ENCODE data around the gene ACY1. TPM values are rescaled to one million over a fixed set of nuclear protein-coding genes. Genes with fewer than 3 reads are reported as not detected.

Gene ACY1
- total RNA-seq, 1 experiment from 2014 or later, result 50.3 TPM

- Histone ChIP-seq H3K36me3 (ENCODE audit: control insufficient read depth, insufficient read depth, low read length) (no peaks in the 10 kb centered on the region), H3K27me3 (ENCODE audit: control insufficient read depth, insufficient read depth, low read length) (no peaks in the 10 kb centered on the region), H3K4me1 (ENCODE audit: control insufficient read depth, insufficient read depth, low read length) (no peaks in the 10 kb centered on the region), H3K4me3 (ENCODE audit: low read depth in 2 of 2, low read length in 2 of 2) (no peak overlapping the region), H3K9me3 (ENCODE audit: control insufficient read depth, insufficient read depth, low read depth, low read length) (no peaks in the 10 kb centered on the region), H3K27ac (ENCODE audit: low read length) (no peak overlapping the region)
- POLR2A ChIA-PET, result no interaction called here
- CTCF ChIA-PET, result no interaction called here
- BruUV-seq (replicated peaks), result no TSS peak
- intact Hi-C loops (cut with micrococcal nuclease; ENCODE audit: unreplicated experiment) (no loop called here), in situ Hi-C loops (cut with HindIII; ENCODE audit: low pct_unique_long_range_greater_than_20kb, low sequenced_read_pairs) (no loop called here)
- DNase-seq (ENCODE audit: low read depth, low spot score) (no peak), ATAC-seq (no peak)
- TF ChIP-seq REST (IDR thresholded peaks at IDR 0.05; ENCODE audit: insufficient read depth in 1 of 2, low read depth in 2 of 2, low read length in 1 of 2), result no peak
- TF ChIP-seq SIN3A (IDR thresholded peaks at IDR 0.05; ENCODE audit: borderline replicate concordance, insufficient read depth, low read depth, low read length), result no peak
- TF ChIP-seq CTCF (IDR thresholded peaks at IDR 0.05), result no peak
- TF ChIP-seq POLR2AphosphoS5 (IDR thresholded peaks at IDR 0.05; ENCODE audit: low read depth, low read length), result no peak
- no peak for TF ChIP-seq TCF7L2 (IDR thresholded peaks at IDR 0.05; ENCODE audit: low read depth, low read length)
These were observed 29.2 kb upstream of the ACY1 start for GRCh38 chr3:51954105-51954504.

- no peak for ATAC-seq
- in situ Hi-C loops (cut with HindIII; ENCODE audit: low pct_unique_long_range_greater_than_20kb, low sequenced_read_pairs), result no loop called here
- intact Hi-C loops (cut with micrococcal nuclease; ENCODE audit: unreplicated experiment), result no loop called here
- no peak overlapping the region for H3K4me3 ChIP-seq (ENCODE audit: low read depth in 2 of 2, low read length in 2 of 2)
- ChIA-PET CTCF (no interaction called here), POLR2A (no interaction called here)
- no peaks in the 10 kb centered on the region for H3K4me1 ChIP-seq (ENCODE audit: control insufficient read depth, insufficient read depth, low read length)
- TF ChIP-seq SIN3A (IDR thresholded peaks at IDR 0.05; ENCODE audit: borderline replicate concordance, insufficient read depth, low read depth, low read length) (no peak), REST (IDR thresholded peaks at IDR 0.05; ENCODE audit: insufficient read depth in 1 of 2, low read depth in 2 of 2, low read length in 1 of 2) (no peak), TCF7L2 (IDR thresholded peaks at IDR 0.05; ENCODE audit: low read depth, low read length) (no peak), CTCF (IDR thresholded peaks at IDR 0.05) (no peak), POLR2AphosphoS5 (IDR thresholded peaks at IDR 0.05; ENCODE audit: low read depth, low read length) (no peak)
- BruUV-seq (replicated peaks), result no TSS peak
- no peak overlapping the region for H3K27ac ChIP-seq (ENCODE audit: low read length)
- H3K36me3 ChIP-seq (ENCODE audit: control insufficient read depth, insufficient read depth, low read length), result no peaks in the 10 kb centered on the region
- H3K27me3 ChIP-seq (ENCODE audit: control insufficient read depth, insufficient read depth, low read length), result no peaks in the 10 kb centered on the region
- H3K9me3 ChIP-seq (ENCODE audit: control insufficient read depth, insufficient read depth, low read depth, low read length), result no peaks in the 10 kb centered on the region
- DNase-seq (ENCODE audit: low read depth, low spot score), result no peak
These were observed 28.6 kb upstream of the ACY1 start for GRCh38 chr3:51954713-51955112.

Measured in Panc1 (cell line).